ENCODE results near the gene PEMT. TPM values are rescaled to one million over a fixed set of nuclear protein-coding genes. Genes with fewer than 3 reads are reported as not detected.

Gene PEMT
- total and polyA plus RNA-seq, 9 of the 15 experiments (the other 6 are each of a cell fraction or from before 2014, with no cell fraction given): 1.4 to 36.4 (median 13.6) TPM

DNA sequence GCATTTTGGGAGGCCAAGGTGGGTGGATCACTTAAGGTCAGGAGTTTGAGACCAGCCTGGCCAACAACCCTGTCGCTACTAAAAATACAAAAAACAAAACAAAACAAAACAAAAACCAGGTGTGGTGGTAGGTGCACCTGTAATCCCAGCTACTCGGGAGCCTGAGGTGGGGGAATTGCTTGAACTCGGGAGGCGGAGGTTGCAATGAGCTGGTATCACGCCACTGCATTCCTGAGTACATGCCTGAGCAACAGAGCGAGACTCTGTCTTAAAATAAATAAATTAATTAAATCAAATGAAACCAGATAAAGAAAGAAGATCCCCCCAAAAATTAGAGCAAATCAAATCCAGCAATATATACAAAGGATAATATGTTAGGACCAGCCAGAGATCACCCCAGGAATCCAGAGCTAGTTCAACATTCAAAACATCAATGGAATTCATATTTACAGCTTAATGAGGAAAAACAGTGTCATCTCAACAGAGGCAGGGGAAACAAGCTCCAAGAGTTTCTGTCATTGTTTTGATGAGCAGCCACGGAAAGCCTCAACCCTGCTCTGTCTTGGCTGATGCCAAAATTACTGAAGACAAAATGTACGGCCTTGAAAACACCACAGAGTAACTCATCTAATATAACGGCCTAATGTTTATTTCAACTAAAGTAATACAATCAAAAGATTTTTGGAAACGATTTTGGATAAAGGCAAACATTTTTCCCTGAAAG, 3.7 kb downstream of the PEMT start:
- 60% methylated on average over 9 of the region's 10 CpGs for WGBS (ENCODE audit: insufficient coverage, low coverage, missing lambda C conversion rate)
- in situ Hi-C loops (cut with MboI) (no loop called here), intact Hi-C loops (cut with micrococcal nuclease) (no loop called here)
- Histone ChIP-seq H3K4me1 (replicated peaks in 1 of 2; ENCODE audit: control insufficient read depth in 2 of 2, insufficient read depth in 2 of 2, low read length in 2 of 2) (peaks cover 6 to 23% of the 10 kb centered on the region in 2 experiments; a peak in 4 of 5 replicates), H3K4me3 (no peak overlapping the region), H4K20me1 (replicated peaks; ENCODE audit: control insufficient read depth, insufficient read depth, low read length) (no peaks in the 10 kb centered on the region), H2AFZ (ENCODE audit: low read depth, low read length) (no peak overlapping the region), H3K79me2 (ENCODE audit: control insufficient read depth, insufficient read depth, low read length) (peaks cover 19% of the 10 kb centered on the region; the same call in 2 of the 3 replicates), H3K9me3 (replicated peaks; ENCODE audit: control insufficient read depth, insufficient read depth, low read depth, low read length) (no peaks in the 10 kb centered on the region), H3K9me1 (ENCODE audit: control insufficient read depth, insufficient read depth, low read length) (no peaks in the 10 kb centered on the region), H3K9ac (ENCODE audit: insufficient read depth in 1 of 2, low read depth in 2 of 2, low read length in 2 of 2) (no peak overlapping the region), H3K36me3 (ENCODE audit: control insufficient read depth, insufficient read depth, low read length) (no peaks in the 10 kb centered on the region), H3K4me2 (ENCODE audit: insufficient read depth, low read length) (no peak overlapping the region), H3K27me3 (ENCODE audit: control insufficient read depth in 2 of 2, insufficient read depth in 2 of 2, low read length in 2 of 2) (no peaks in the 10 kb centered on the region), H3K27ac (ENCODE audit: extremely low read depth, low read depth, low read length) (no peak overlapping the region)
- POLR2A ChIA-PET: no interaction called here
- BruUV-seq (replicated peaks): no TSS peak
- TF ChIP-seq CCAR2 (IDR thresholded peaks at IDR 0.05; ENCODE audit: low read depth, low read length) (no peak), ARID1B (IDR thresholded peaks at IDR 0.05) (no peak), CEBPB (tag; IDR thresholded peaks at IDR 0.05) (no peak), ZNF444 (CRISPR knock-in tag; IDR thresholded peaks at IDR 0.05) (no peak), MTF1 (CRISPR knock-in tag; IDR thresholded peaks at IDR 0.05; ENCODE audit: borderline replicate concordance) (no peak), SIX5 (IDR thresholded peaks at IDR 0.05; ENCODE audit: borderline replicate concordance in 1 of 2, insufficient read depth in 1 of 2, low read depth in 1 of 2, low read length in 2 of 2) (no peak), ATF7 (IDR thresholded peaks at IDR 0.05) (no peak), COPS2 (conservative IDR thresholded peaks at IDR 0.05) (no peak), HNRNPL (IDR thresholded peaks at IDR 0.05; ENCODE audit: low read depth, low read length) (no peak), ARHGAP35 (IDR thresholded peaks at IDR 0.05; ENCODE audit: partially characterized antibody) (no peak), NUFIP1 (IDR thresholded peaks at IDR 0.05; ENCODE audit: partially characterized antibody) (no peak)
- TF ChIP-seq, protein P1, sequence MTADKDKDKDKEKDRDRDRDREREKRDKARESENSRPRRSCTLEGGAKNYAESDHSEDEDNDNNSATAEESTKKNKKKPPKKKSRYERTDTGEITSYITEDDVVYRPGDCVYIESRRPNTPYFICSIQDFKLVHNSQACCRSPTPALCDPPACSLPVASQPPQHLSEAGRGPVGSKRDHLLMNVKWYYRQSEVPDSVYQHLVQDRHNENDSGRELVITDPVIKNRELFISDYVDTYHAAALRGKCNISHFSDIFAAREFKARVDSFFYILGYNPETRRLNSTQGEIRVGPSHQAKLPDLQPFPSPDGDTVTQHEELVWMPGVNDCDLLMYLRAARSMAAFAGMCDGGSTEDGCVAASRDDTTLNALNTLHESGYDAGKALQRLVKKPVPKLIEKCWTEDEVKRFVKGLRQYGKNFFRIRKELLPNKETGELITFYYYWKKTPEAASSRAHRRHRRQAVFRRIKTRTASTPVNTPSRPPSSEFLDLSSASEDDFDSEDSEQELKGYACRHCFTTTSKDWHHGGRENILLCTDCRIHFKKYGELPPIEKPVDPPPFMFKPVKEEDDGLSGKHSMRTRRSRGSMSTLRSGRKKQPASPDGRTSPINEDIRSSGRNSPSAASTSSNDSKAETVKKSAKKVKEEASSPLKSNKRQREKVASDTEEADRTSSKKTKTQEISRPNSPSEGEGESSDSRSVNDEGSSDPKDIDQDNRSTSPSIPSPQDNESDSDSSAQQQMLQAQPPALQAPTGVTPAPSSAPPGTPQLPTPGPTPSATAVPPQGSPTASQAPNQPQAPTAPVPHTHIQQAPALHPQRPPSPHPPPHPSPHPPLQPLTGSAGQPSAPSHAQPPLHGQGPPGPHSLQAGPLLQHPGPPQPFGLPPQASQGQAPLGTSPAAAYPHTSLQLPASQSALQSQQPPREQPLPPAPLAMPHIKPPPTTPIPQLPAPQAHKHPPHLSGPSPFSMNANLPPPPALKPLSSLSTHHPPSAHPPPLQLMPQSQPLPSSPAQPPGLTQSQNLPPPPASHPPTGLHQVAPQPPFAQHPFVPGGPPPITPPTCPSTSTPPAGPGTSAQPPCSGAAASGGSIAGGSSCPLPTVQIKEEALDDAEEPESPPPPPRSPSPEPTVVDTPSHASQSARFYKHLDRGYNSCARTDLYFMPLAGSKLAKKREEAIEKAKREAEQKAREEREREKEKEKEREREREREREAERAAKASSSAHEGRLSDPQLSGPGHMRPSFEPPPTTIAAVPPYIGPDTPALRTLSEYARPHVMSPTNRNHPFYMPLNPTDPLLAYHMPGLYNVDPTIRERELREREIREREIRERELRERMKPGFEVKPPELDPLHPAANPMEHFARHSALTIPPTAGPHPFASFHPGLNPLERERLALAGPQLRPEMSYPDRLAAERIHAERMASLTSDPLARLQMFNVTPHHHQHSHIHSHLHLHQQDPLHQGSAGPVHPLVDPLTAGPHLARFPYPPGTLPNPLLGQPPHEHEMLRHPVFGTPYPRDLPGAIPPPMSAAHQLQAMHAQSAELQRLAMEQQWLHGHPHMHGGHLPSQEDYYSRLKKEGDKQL (CRISPR knock-in tag; IDR thresholded peaks at IDR 0.05; ENCODE audit: borderline replicate concordance): no peak
- TF ChIP-seq, protein P2, sequence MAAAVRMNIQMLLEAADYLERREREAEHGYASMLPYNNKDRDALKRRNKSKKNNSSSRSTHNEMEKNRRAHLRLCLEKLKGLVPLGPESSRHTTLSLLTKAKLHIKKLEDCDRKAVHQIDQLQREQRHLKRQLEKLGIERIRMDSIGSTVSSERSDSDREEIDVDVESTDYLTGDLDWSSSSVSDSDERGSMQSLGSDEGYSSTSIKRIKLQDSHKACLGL (CRISPR knock-in tag; IDR thresholded peaks at IDR 0.05; ENCODE audit: borderline replicate concordance, poor library complexity, severe bottlenecking): no peak
- DNase-seq (ENCODE audit: extremely low read depth in 1 of 4, low spot score in 3 of 4) (no peak), ATAC-seq (no peak), FAIRE-seq (no peak)
- CTCF ChIA-PET (ENCODE audit: low intra/inter-chr PET ratio): no interaction called here

All from K562 (cell line).